K562 (cell line): ENCODE results near the gene CFAP90.

Source experiments
- CAMTA2 ChIP-seq: fragments of 250-450 bp; sonication (Bioruptor Pico); conservative IDR thresholded peaks from 2 replicates; pipeline ENCODE4 v1.5.1; 2022
- FOXM1 ChIP-seq, 2 experiments: fragments of 450-650 bp in 1 of 2; sonication (generic) in 1 of 2; formaldehyde crosslinking in 1 of 2; IDR thresholded peaks; 2 replicates each; pipeline versions ENCODE4 v1.6.1 to v1.9.0; 2017 to 2022; ENCODE audit warnings: low read depth in 2 of 2, mild to moderate bottlenecking in 2 of 2, missing genetic modification reagents in 1 of 2, moderate library complexity in 1 of 2
- GABPA ChIP-seq: fragments of 200-800 bp; sonication (Bioruptor generic); conservative IDR thresholded peaks from 2 replicates; pipeline ENCODE4 v1.6.1; 2016; ENCODE audit warnings: low read depth, missing genetic modification characterization, missing compliant biosample characterization
- HDGF ChIP-seq: fragments of 450-650 bp; IDR thresholded peaks from 2 replicates; pipeline ENCODE4 v1.6.1; 2016
- PHF21A ChIP-seq: fragments of 450-650 bp; IDR thresholded peaks from 2 replicates; pipeline ENCODE4 v1.6.1; 2017; ENCODE audit warnings: low read depth, borderline replicate concordance
- RBBP5 ChIP-seq: fragments of 200-600 bp; sonication (generic); IDR thresholded peaks from 2 replicates; pipeline ENCODE4 v1.6.1; 2012; ENCODE audit warnings: borderline replicate concordance, mild to moderate bottlenecking, low read length, control low read depth, inconsistent platforms; ENCODE audit not compliant: insufficient read depth, poor library complexity, severe bottlenecking
- SIN3B ChIP-seq: fragments of 450-650 bp; IDR thresholded peaks from 2 replicates; pipeline ENCODE4 v1.6.1; 2017; ENCODE audit warnings: low read depth, mild to moderate bottlenecking, moderate library complexity
- SRF ChIP-seq, 2 experiments: fragments of 250-450, 450-650 bp in 1 of 2; sonication (Bioruptor Pico) in 1 of 2; sonication (generic) in 1 of 2; formaldehyde crosslinking; IDR thresholded peaks; 2 replicates each; pipeline versions ENCODE4 v1.5.0 to v1.5.1; 2020 to 2022; ENCODE audit warnings: mild to moderate bottlenecking in 1 of 2, missing genetic modification reagents in 1 of 2
- ZBTB7A ChIP-seq: IDR thresholded peaks from 2 replicates; pipeline ENCODE4 v1.6.1; 2011; ENCODE audit warnings: low read depth, mild to moderate bottlenecking, low read length, moderate library complexity, borderline replicate concordance; ENCODE audit not compliant: control insufficient read depth
- ZNF175 ChIP-seq: fragments of 200-800 bp; sonication (Bioruptor generic); IDR thresholded peaks from 2 replicates; pipeline ENCODE4 v1.6.1; 2016; ENCODE audit warnings: low read depth, mild to moderate bottlenecking, missing genetic modification characterization, missing compliant biosample characterization
- TF ChIP-seq, protein P1 (sequence below), 3 experiments: IDR thresholded peaks in 2 of 3; conservative IDR thresholded peaks in 1 of 3; 2 replicates each; pipeline ENCODE4 v1.5.1; 2011 to 2012; ENCODE audit warnings: low read length in 3 of 3, mild to moderate bottlenecking in 3 of 3, control low read depth in 2 of 3, improper control_type of control experiment in 1 of 3, inconsistent platforms in 1 of 3, low read depth in 1 of 3, mixed read lengths in 1 of 3, moderate library complexity in 1 of 3; ENCODE audit not compliant: insufficient read depth in 2 of 3
- TF ChIP-seq, protein P2 (sequence below), 2 experiments: fragments of 450-650 bp in 1 of 2; sonication (generic) in 1 of 2; formaldehyde crosslinking in 1 of 2; IDR thresholded peaks in 1 of 2; conservative IDR thresholded peaks in 1 of 2; 2 replicates each; pipeline versions ENCODE4 v1.6.1 to v1.8.1; 2016 to 2023; ENCODE audit warnings: mild to moderate bottlenecking in 2 of 2, moderate library complexity in 2 of 2, inconsistent platforms in 1 of 2, missing genetic modification reagents in 1 of 2
- TF ChIP-seq, protein P3 (sequence below): fragments of 450-650 bp; formaldehyde crosslinking; IDR thresholded peaks from 2 replicates; pipeline ENCODE4 v1.4.0; 2020; ENCODE audit warnings: mild to moderate bottlenecking, mixed read lengths

DNA sequence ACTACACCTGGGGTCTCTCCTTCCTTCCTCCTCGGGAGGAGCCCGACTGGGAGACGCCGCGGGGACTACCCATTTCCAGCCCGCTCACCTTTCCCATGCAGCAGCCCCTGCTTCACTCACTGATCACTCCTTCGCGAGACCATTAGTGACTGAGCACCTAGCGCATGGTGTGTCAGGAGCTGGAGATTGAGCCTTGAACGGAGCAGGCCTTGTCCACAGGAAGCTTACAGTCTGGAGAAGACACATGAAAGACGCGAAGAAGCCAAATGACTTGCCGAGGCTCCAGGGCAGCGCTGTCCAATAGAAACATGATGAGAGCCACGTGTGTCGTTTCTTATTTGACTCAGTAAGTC is 283 bp upstream of the CFAP90 start:
- TF ChIP-seq, protein P1, sequence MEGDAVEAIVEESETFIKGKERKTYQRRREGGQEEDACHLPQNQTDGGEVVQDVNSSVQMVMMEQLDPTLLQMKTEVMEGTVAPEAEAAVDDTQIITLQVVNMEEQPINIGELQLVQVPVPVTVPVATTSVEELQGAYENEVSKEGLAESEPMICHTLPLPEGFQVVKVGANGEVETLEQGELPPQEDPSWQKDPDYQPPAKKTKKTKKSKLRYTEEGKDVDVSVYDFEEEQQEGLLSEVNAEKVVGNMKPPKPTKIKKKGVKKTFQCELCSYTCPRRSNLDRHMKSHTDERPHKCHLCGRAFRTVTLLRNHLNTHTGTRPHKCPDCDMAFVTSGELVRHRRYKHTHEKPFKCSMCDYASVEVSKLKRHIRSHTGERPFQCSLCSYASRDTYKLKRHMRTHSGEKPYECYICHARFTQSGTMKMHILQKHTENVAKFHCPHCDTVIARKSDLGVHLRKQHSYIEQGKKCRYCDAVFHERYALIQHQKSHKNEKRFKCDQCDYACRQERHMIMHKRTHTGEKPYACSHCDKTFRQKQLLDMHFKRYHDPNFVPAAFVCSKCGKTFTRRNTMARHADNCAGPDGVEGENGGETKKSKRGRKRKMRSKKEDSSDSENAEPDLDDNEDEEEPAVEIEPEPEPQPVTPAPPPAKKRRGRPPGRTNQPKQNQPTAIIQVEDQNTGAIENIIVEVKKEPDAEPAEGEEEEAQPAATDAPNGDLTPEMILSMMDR (IDR thresholded peaks at IDR 0.05 in 2 of 3, conservative IDR thresholded peaks at IDR 0.05 in 1 of 3; ENCODE audit: insufficient read depth in 2 of 3, low read depth in 1 of 3, low read length in 3 of 3), result no peak
- TF ChIP-seq SIN3B (no peak), CAMTA2 (CRISPR knock-in tag) (no peak), HDGF (no peak), ZNF175 (no peak), ZBTB7A (no peak), RBBP5 (no peak), PHF21A (no peak), FOXM1 (IDR thresholded peaks at IDR 0.05; ENCODE audit: low read depth) (no peak), FOXM1 (CRISPR knock-in tag; IDR thresholded peaks at IDR 0.05; ENCODE audit: low read depth) (no peak), SRF (CRISPR knock-in tag; IDR thresholded peaks at IDR 0.05) (no peak), GABPA (tag) (no peak)
- TF ChIP-seq, protein P2, sequence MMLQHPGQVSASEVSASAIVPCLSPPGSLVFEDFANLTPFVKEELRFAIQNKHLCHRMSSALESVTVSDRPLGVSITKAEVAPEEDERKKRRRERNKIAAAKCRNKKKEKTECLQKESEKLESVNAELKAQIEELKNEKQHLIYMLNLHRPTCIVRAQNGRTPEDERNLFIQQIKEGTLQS (IDR thresholded peaks at IDR 0.05), result no peak
- TF ChIP-seq, protein P2 (CRISPR knock-in tag; conservative IDR thresholded peaks at IDR 0.05), result no peak
- TF ChIP-seq, protein P3, sequence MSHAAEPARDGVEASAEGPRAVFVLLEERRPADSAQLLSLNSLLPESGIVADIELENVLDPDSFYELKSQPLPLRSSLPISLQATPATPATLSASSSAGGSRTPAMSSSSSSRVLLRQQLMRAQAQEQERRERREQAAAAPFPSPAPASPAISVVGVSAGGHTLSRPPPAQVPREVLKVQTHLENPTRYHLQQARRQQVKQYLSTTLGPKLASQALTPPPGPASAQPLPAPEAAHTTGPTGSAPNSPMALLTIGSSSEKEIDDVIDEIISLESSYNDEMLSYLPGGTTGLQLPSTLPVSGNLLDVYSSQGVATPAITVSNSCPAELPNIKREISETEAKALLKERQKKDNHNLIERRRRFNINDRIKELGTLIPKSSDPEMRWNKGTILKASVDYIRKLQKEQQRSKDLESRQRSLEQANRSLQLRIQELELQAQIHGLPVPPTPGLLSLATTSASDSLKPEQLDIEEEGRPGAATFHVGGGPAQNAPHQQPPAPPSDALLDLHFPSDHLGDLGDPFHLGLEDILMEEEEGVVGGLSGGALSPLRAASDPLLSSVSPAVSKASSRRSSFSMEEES (CRISPR knock-in tag), result no peak
